ENCODE measurements around the gene SDF2. TPM values are rescaled to one million over a fixed set of nuclear protein-coding genes. Genes with fewer than 3 reads are reported as not detected.

The SDF2 gene
- total RNA-seq, 1 donor from 2014 or later = 54.3 TPM

- Mint-ChIP-seq H3K4me3 (ENCODE audit: unreplicated experiment) (no peak overlapping the region), H3K27ac (ENCODE audit: unreplicated experiment) (peak overlapping the region; percentile 9), H3K4me1 (ENCODE audit: low read depth, unreplicated experiment) (peaks cover 6% of the 10 kb centered on the region), H3K27me3 (ENCODE audit: unreplicated experiment) (peaks cover 19% of the 10 kb centered on the region), H3K36me3 (ENCODE audit: unreplicated experiment) (peaks cover 6% of the 10 kb centered on the region), H3K9me3 (ENCODE audit: unreplicated experiment) (peaks cover 10% of the 10 kb centered on the region)
- no peak for DNase-seq
- no peak for TF ChIP-seq CTCF (IDR thresholded peaks at IDR 0.05; ENCODE audit: partially characterized antibody, unreplicated experiment)
These were observed 41.0 kb upstream of the SDF2 start for GRCh38 chr17:28702752-28703150.

GRCh38 chr17:28702026-28702751 is 40.5 kb upstream of the SDF2 start:
- Mint-ChIP-seq H3K4me1 (ENCODE audit: low read depth, unreplicated experiment) (peaks cover 1% of the 10 kb centered on the region), H3K36me3 (ENCODE audit: unreplicated experiment) (peaks cover 6% of the 10 kb centered on the region), H3K9me3 (ENCODE audit: unreplicated experiment) (peaks cover 5% of the 10 kb centered on the region), H3K27me3 (ENCODE audit: unreplicated experiment) (peaks cover 15% of the 10 kb centered on the region), H3K27ac (ENCODE audit: unreplicated experiment) (peak overlapping the region; percentile 9), H3K4me3 (ENCODE audit: unreplicated experiment) (no peak overlapping the region)
- TF ChIP-seq CTCF (IDR thresholded peaks at IDR 0.05; ENCODE audit: partially characterized antibody, unreplicated experiment) = no peak
- DNase-seq = no peak

- TF ChIP-seq CTCF (IDR thresholded peaks at IDR 0.05; ENCODE audit: partially characterized antibody, unreplicated experiment) = no peak
- Mint-ChIP-seq H3K27ac (ENCODE audit: unreplicated experiment) (peak overlapping the region; percentile 52), H3K9me3 (ENCODE audit: unreplicated experiment) (peaks cover 4% of the 10 kb centered on the region), H3K27me3 (ENCODE audit: unreplicated experiment) (peaks cover 10% of the 10 kb centered on the region), H3K36me3 (ENCODE audit: unreplicated experiment) (peaks cover 6% of the 10 kb centered on the region), H3K4me3 (ENCODE audit: unreplicated experiment) (no peak overlapping the region), H3K4me1 (ENCODE audit: low read depth, unreplicated experiment) (no peaks in the 10 kb centered on the region)
- DNase-seq = no peak
These were observed 39.3 kb upstream of the SDF2 start for GRCh38 chr17:28700830-28701492.

- H3K27me3 Mint-ChIP-seq (ENCODE audit: unreplicated experiment) = peaks cover 8% of the 10 kb centered on the region
- H3K36me3 Mint-ChIP-seq (ENCODE audit: unreplicated experiment) = peaks cover 6% of the 10 kb centered on the region
- no peak overlapping the region for H3K4me3 Mint-ChIP-seq (ENCODE audit: unreplicated experiment)
These were observed 38.6 kb upstream of the SDF2 start for GRCh38 chr17:28700278-28700677.

More at GRCh38 chr17:28700278-28700677, 38.6 kb upstream of the SDF2 start:
- DNase-seq = no peak
- no peak overlapping the region for H3K27ac Mint-ChIP-seq (ENCODE audit: unreplicated experiment)
- H3K9me3 Mint-ChIP-seq (ENCODE audit: unreplicated experiment) = peaks cover 4% of the 10 kb centered on the region
- TF ChIP-seq CTCF (IDR thresholded peaks at IDR 0.05; ENCODE audit: partially characterized antibody, unreplicated experiment) = no peak
- no peaks in the 10 kb centered on the region for H3K4me1 Mint-ChIP-seq (ENCODE audit: low read depth, unreplicated experiment)
